ACHN (cell line): ENCODE results near the gene SOX11.

ENCODE experiments used
- DNase-seq: peaks from one replicate; pipeline ENCODE4 v3.0.0-alpha.2; 2015
- in situ Hi-C: cut with HindIII; loops from 2 replicates; pipeline ENCODE4 v1.10.0; 2017; ENCODE audit warnings: low sequenced_read_pairs, low pct_ligation_motif_present, low pct_unique_long_range_greater_than_20kb

SOX11 gene

GRCh38 chr2:5748391-5748790 is 56.2 kb downstream of the SOX11 start:
- peak; percentile 4 for DNase-seq
- in situ Hi-C loops, result no loop called here

- peak; percentile 83 for DNase-seq
- in situ Hi-C loops, result no loop called here
Measured at GRCh38 chr2:5748946-5749345, 56.8 kb downstream of the SOX11 start.

GRCh38 chr2:5749347-5749746 is 57.2 kb downstream of the SOX11 start:
- peak; percentile 37 for DNase-seq
- in situ Hi-C loops, result no loop called here
